OCI-M2 (cell line): ENCODE data around the gene MLNR.

ENCODE experiments used
- DNase-seq: peaks from one replicate; lab custom pipeline; 2025; ENCODE audit not compliant: unreplicated experiment; lab: John Stamatoyannopoulos, UW

MLNR gene

GRCh38 chr13:49220036-49220855 lies at the start of gene MLNR:
Gene MLNR (plus strand): TSS chr13:49220338. CDS start chr13:49220338, 0 bp downstream.
- DNase-seq = no peak

GRCh38 chr13:49171359-49171758 lies 48.8 kb upstream of the MLNR start:
- DNase-seq = no peak

GRCh38 chr13:49183672-49184325 lies 36.3 kb upstream of the MLNR start:
- no peak for DNase-seq

GRCh38 chr13:49184621-49185020 lies 35.5 kb upstream of the MLNR start:
- DNase-seq = no peak

GRCh38 chr13:49185264-49185663 lies 34.9 kb upstream of the MLNR start:
- DNase-seq = no peak

GRCh38 chr13:49190901-49191300 lies 29.2 kb upstream of the MLNR start:
- no peak for DNase-seq

- DNase-seq = no peak
Measured at GRCh38 chr13:49206641-49207040, 13.5 kb upstream of the MLNR start.

GRCh38 chr13:49208619-49209018 lies 11.5 kb upstream of the MLNR start:
- no peak for DNase-seq

GRCh38 chr13:49210114-49210513 lies 10.0 kb upstream of the MLNR start:
- no peak for DNase-seq

GRCh38 chr13:49210669-49211068 lies 9.5 kb upstream of the MLNR start:
- DNase-seq = no peak

- DNase-seq = no peak
Measured at GRCh38 chr13:49213539-49213938, 6.6 kb upstream of the MLNR start.

GRCh38 chr13:49213997-49214916 lies 5.9 kb upstream of the MLNR start:
- DNase-seq = no peak

- no peak for DNase-seq
Measured at GRCh38 chr13:49214917-49215376, 5.2 kb upstream of the MLNR start.

GRCh38 chr13:49216334-49216733 lies 3.8 kb upstream of the MLNR start:
- DNase-seq = no peak

GRCh38 chr13:49217962-49218492 lies 2.1 kb upstream of the MLNR start:
- no peak for DNase-seq

GRCh38 chr13:49218493-49219051 lies 1.6 kb upstream of the MLNR start:
- no peak for DNase-seq

GRCh38 chr13:49219647-49220035 lies 497 bp upstream of the MLNR start:
- DNase-seq = no peak

- DNase-seq = no peak
Measured at GRCh38 chr13:49220856-49221589, 885 bp downstream of the MLNR start.

GRCh38 chr13:49221590-49221965 lies 1.4 kb downstream of the MLNR start:
- no peak for DNase-seq
